HCT116 (cell line): ENCODE data around the gene UGT1A7. TPM values are rescaled to one million over a fixed set of nuclear protein-coding genes. Genes with fewer than 3 reads are reported as not detected.

Experiments
- ATAC-seq: fragments of 200-7000 bp; cut with Tn5 transposase; 2 replicates; pipeline ENCODE4 v1.9.1; 2020; ENCODE audit warnings: mild to moderate bottlenecking, moderate library complexity
- BruUV-seq: library from RNA; stranded (reverse); fragments of 400-500 nt; replicated peaks from 2 replicates; lab custom pipeline; 2021; lab: Mats Ljungman, UMichigan
- CTCF ChIA-PET: fragments of 300-600 bp; sonication (Branson Sonifier 250); formaldehyde crosslinking; loops from one replicate; lab custom pipeline; 2021; ENCODE audit warnings: antibody characterized with exemption; lab: Charles Lee
- POLR2A ChIA-PET: fragments of 300-600, 350-600 bp; sonication (Branson Sonifier 250); formaldehyde crosslinking; loops from one replicate; lab custom pipeline; 2021; ENCODE audit warnings: antibody characterized with exemption; lab: Charles Lee
- RAD21 ChIA-PET, 2 experiments: fragments of 300-600 bp; sonication (Branson Sonifier 250); formaldehyde crosslinking; loops; one replicate each; lab custom pipeline; 2023; ENCODE audit warnings: low total read pairs in 2 of 2; ENCODE audit not compliant: uncharacterized antibody in 2 of 2, unreplicated experiment in 2 of 2, low non-redundant PET in 1 of 2; lab: Charles Lee
- DNase-seq: peaks from one replicate; pipeline ENCODE4 v3.0.0-alpha.2; 2010; ENCODE audit warnings: low read depth, low spot score
- H2AFZ ChIP-seq: fragments of 200-600 bp; shearing (Covaris generic), sonication (generic); 2 replicates; pipeline ENCODE4 v1.6.1; 2017; ENCODE audit warnings: low read depth, mixed run types, mixed read lengths, antibody characterized with exemption, low read length; ENCODE audit not compliant: poor library complexity, severe bottlenecking
- H3K27ac ChIP-seq: 2 replicates; pipeline ENCODE4 v1.5.1; 2012; ENCODE audit warnings: low read depth, low read length
- H3K27me3 ChIP-seq: fragments of 200-600 bp; sonication (generic); 2 replicates; pipeline ENCODE4 v1.6.1; 2016; ENCODE audit warnings: mixed run types, low read length, mixed read lengths; ENCODE audit not compliant: insufficient read depth
- H3K36me3 ChIP-seq, 2 experiments: fragments of 200-500 bp in 1 of 2; fragments of 200-600 bp in 1 of 2; sonication (Bioruptor generic) in 1 of 2; sonication (generic) in 1 of 2; 2 replicates each; pipeline versions ENCODE4 v1.5.1 to v1.6.1; 2014 to 2016; ENCODE audit warnings: low read length in 2 of 2, inconsistent platforms in 1 of 2, mixed read lengths in 1 of 2, mixed run types in 1 of 2; ENCODE audit not compliant: insufficient read depth in 2 of 2, control insufficient read depth in 1 of 2
- H3K4me1 ChIP-seq, 2 experiments: fragments of 200-600 bp in 1 of 2; sonication (generic) in 1 of 2; 2 replicates each; pipeline versions ENCODE4 v1.5.1 to v1.6.1; 2012 to 2017; ENCODE audit warnings: low read length in 2 of 2, inconsistent platforms in 1 of 2, mild to moderate bottlenecking in 1 of 2, mixed read lengths in 1 of 2, mixed run types in 1 of 2, moderate library complexity in 1 of 2; ENCODE audit not compliant: insufficient read depth in 2 of 2, control insufficient read depth in 1 of 2
- H3K4me2 ChIP-seq: fragments of 200-600 bp; sonication (generic); 2 replicates; pipeline ENCODE4 v1.6.1; 2017; ENCODE audit warnings: mixed run types, low read length, mixed read lengths
- H3K4me3 ChIP-seq, 2 experiments: fragments of 200-600 bp in 1 of 2; sonication (generic) in 1 of 2; replicated peaks in 1 of 2; 2 replicates each; pipeline ENCODE4 v1.5.1; 2011 to 2016; ENCODE audit warnings: low read length in 2 of 2, control low read depth in 1 of 2, low read depth in 1 of 2, mild to moderate bottlenecking in 1 of 2, mixed read lengths in 1 of 2, mixed run types in 1 of 2
- H3K79me2 ChIP-seq: fragments of 200-600 bp; sonication (generic); 2 replicates; pipeline ENCODE4 v1.6.1; 2017; ENCODE audit warnings: mild to moderate bottlenecking, mixed run types, low read length, moderate library complexity, mixed read lengths; ENCODE audit not compliant: insufficient read depth
- H3K9ac ChIP-seq: fragments of 200-600 bp; sonication (generic); 2 replicates; pipeline ENCODE4 v1.6.1; 2016; ENCODE audit warnings: low read length, mixed read lengths
- H3K9me2 ChIP-seq: fragments of 200-600 bp; sonication (generic), shearing (Covaris generic); 2 replicates; pipeline ENCODE4 v1.6.1; 2017; ENCODE audit warnings: mixed run types, mild to moderate bottlenecking, moderate library complexity; ENCODE audit not compliant: insufficient read depth
- H3K9me3 ChIP-seq, 2 experiments: fragments of 200-500 bp in 1 of 2; fragments of 200-600 bp in 1 of 2; sonication (Bioruptor generic) in 1 of 2; sonication (generic) in 1 of 2; 2 replicates each; pipeline ENCODE4 v1.6.1; 2014 to 2017; ENCODE audit warnings: low read length in 2 of 2, mixed read lengths in 2 of 2, inconsistent platforms in 1 of 2, low read depth in 1 of 2, mild to moderate bottlenecking in 1 of 2, mixed run types in 1 of 2, moderate library complexity in 1 of 2; ENCODE audit not compliant: control insufficient read depth in 1 of 2, insufficient read depth in 1 of 2
- H4K20me1 ChIP-seq: fragments of 200-600 bp; sonication (generic), shearing (Covaris generic); 2 replicates; pipeline ENCODE4 v1.6.1; 2017; ENCODE audit warnings: mixed run types, mild to moderate bottlenecking, moderate library complexity; ENCODE audit not compliant: insufficient read depth
- ATF3 ChIP-seq: IDR thresholded peaks from 2 replicates; pipeline ENCODE4 v1.6.1; 2012
- CEBPB ChIP-seq: IDR thresholded peaks from 2 replicates; pipeline ENCODE4 v1.6.1; 2012; ENCODE audit warnings: low read depth
- EGR1 ChIP-seq: IDR thresholded peaks from 2 replicates; pipeline ENCODE4 v1.6.1; 2012; ENCODE audit warnings: low read depth
- ELF1 ChIP-seq: IDR thresholded peaks from 2 replicates; pipeline ENCODE4 v1.6.1; 2012; ENCODE audit warnings: low read depth, borderline replicate concordance
- EZH2phosphoT487 ChIP-seq: fragments of 200-600 bp; IDR thresholded peaks from 2 replicates; pipeline ENCODE4 v1.6.1; 2018; ENCODE audit warnings: antibody characterized with exemption, borderline replicate concordance
- FOSL1 ChIP-seq: IDR thresholded peaks from 2 replicates; pipeline ENCODE4 v1.6.1; 2012; ENCODE audit warnings: low read depth
- JUND ChIP-seq: IDR thresholded peaks from 2 replicates; pipeline ENCODE4 v1.6.1; 2012
- POLR2A ChIP-seq: IDR thresholded peaks from 2 replicates; pipeline ENCODE4 v1.7.0; 2011; ENCODE audit warnings: borderline replicate concordance; ENCODE audit not compliant: insufficient read depth, insufficient read length; ENCODE audit errors: extremely low read depth
- POLR2AphosphoS5 ChIP-seq: IDR thresholded peaks from 2 replicates; pipeline ENCODE4 v1.6.1; 2011; ENCODE audit warnings: mild to moderate bottlenecking, low read depth, low read length, moderate library complexity
- RAD21 ChIP-seq: IDR thresholded peaks from 2 replicates; pipeline ENCODE4 v1.6.1; 2012; ENCODE audit warnings: low read depth, mild to moderate bottlenecking
- SIN3A ChIP-seq: IDR thresholded peaks from 2 replicates; pipeline ENCODE4 v1.6.1; 2012; ENCODE audit warnings: low read depth
- SRF ChIP-seq: IDR thresholded peaks from 2 replicates; pipeline ENCODE4 v1.6.1; 2012; ENCODE audit warnings: low read depth
- YY1 ChIP-seq: IDR thresholded peaks from 2 replicates; pipeline ENCODE4 v1.6.1; 2011; ENCODE audit warnings: low read length, low read depth, moderate library complexity, mild to moderate bottlenecking; ENCODE audit not compliant: insufficient replicate concordance; ENCODE audit errors: extremely low read depth
- ZBTB33 ChIP-seq: IDR thresholded peaks from 2 replicates; pipeline ENCODE4 v1.6.1; 2011; ENCODE audit warnings: mild to moderate bottlenecking, low read length, moderate library complexity; ENCODE audit not compliant: insufficient replicate concordance; ENCODE audit errors: extremely low read depth
- ZNF274 ChIP-seq: fragments of 200-500 bp; sonication (Bioruptor generic); IDR thresholded peaks from 2 replicates; pipeline ENCODE4 v1.6.1; 2014; ENCODE audit warnings: mild to moderate bottlenecking, low read depth, low read length, inconsistent platforms
- intact Hi-C: fragments of 100-400 bp; cut with micrococcal nuclease; formaldehyde crosslinking; loops from 2 replicates; pipeline ENCODE4 v1.10.0; 2022
- total RNA-seq: library from RNA; stranded (reverse); gene quantifications from one replicate; pipeline ENCODE4 v1.2.1, GENCODE V29; 2021; ENCODE audit not compliant: unreplicated experiment
- TF ChIP-seq, protein P1 (sequence below): IDR thresholded peaks from 2 replicates; pipeline ENCODE4 v1.6.1; 2012

UGT1A7 gene
- total RNA-seq, 1 experiment from 2014 or later, result not detected

DNA sequence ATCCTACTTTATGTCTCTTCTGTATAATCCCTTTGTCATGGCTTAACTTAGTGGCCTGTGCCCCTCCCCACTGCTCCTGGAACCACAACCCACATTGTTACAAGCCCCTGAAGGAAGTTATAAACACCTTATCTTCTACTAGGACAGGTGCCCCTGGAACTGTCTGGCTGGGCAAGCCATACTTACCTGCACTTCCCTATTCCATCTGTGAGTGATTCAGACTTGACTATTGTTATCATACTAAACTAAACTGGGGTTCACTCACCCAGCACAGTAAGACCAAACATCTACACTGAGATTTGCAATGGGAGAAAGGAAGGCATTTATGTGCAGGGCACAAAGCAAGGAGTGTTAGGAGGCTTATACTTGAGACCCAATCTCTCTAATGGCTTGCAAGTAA lies 7.3 kb downstream of the UGT1A7 start:
- CTCF ChIA-PET, result interaction anchor here (1.4 kb wide), 1 partner anchor 22 kb away, joined by 5 read pairs; no protein-coding TSS in a partner anchor

DNA sequence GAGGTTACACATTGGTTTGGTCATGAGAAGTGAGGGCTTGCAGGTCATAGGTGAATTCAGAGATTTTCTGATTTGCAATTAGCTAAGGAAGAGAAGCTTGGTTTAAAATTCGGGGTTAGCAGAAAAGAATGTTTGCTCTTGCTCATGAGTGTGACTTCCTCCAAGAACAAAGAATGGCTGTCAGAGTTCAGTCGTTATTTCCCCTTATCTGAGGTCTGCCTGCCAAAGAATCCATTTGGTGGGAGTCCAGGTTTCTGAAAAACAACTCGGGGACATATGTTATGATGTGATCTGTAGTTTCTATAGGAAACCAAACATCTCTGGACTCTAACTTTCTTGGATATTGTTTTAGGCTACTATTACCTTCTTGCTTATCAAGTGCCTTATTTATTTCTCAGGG lies 7.8 kb downstream of the UGT1A7 start:
- no peak overlapping the region for H3K27ac ChIP-seq
- H2AFZ ChIP-seq, result no peak overlapping the region
- RAD21 ChIA-PET, result no interaction called here
- CTCF ChIA-PET, result interaction anchor here (1.4 kb wide), 1 partner anchor 22 kb away, joined by 5 read pairs; no protein-coding TSS in a partner anchor
- H3K4me2 ChIP-seq, result no peak overlapping the region
- H3K4me1 ChIP-seq, result no peaks in the 10 kb centered on the region
- no peaks in the 10 kb centered on the region for H3K27me3 ChIP-seq
- H3K9ac ChIP-seq, result no peak overlapping the region
- ATAC-seq (no peak), DNase-seq (no peak)
- no peaks in the 10 kb centered on the region for H3K79me2 ChIP-seq
- no peaks in the 10 kb centered on the region for H3K9me2 ChIP-seq
- H3K36me3 ChIP-seq, result no peaks in the 10 kb centered on the region
- TF ChIP-seq CEBPB (no peak), POLR2A (no peak), RAD21 (no peak), ELF1 (no peak), SRF (no peak), YY1 (no peak), ATF3 (no peak), ZBTB33 (no peak), SIN3A (no peak), JUND (no peak), FOSL1 (no peak), EGR1 (no peak)
- intact Hi-C loops, result no loop called here
- no peaks in the 10 kb centered on the region for H3K9me3 ChIP-seq
- no peaks in the 10 kb centered on the region for H4K20me1 ChIP-seq
- no TSS peak for BruUV-seq
- no peak overlapping the region for H3K4me3 ChIP-seq
- POLR2A ChIA-PET, result no interaction called here

More for the DNA sequence above, 7.3 kb downstream of the UGT1A7 start:
- RAD21 ChIA-PET, result no interaction called here
- DNase-seq, result no peak
- Histone ChIP-seq H3K27ac (no peak overlapping the region), H3K4me1 (no peaks in the 10 kb centered on the region), H4K20me1 (no peaks in the 10 kb centered on the region), H3K4me2 (no peak overlapping the region), H3K27me3 (no peaks in the 10 kb centered on the region), H3K79me2 (no peaks in the 10 kb centered on the region), H3K36me3 (no peaks in the 10 kb centered on the region), H2AFZ (no peak overlapping the region), H3K4me3 (no peak overlapping the region), H3K9me2 (no peaks in the 10 kb centered on the region), H3K9me3 (no peaks in the 10 kb centered on the region), H3K9ac (no peak overlapping the region)
- POLR2A ChIA-PET, result no interaction called here
- intact Hi-C loops, result no loop called here
- BruUV-seq, result no TSS peak
- TF ChIP-seq CEBPB (no peak), EZH2phosphoT487 (no peak), ZNF274 (no peak), RAD21 (no peak), POLR2AphosphoS5 (no peak), EGR1 (no peak)
- TF ChIP-seq, protein P1, sequence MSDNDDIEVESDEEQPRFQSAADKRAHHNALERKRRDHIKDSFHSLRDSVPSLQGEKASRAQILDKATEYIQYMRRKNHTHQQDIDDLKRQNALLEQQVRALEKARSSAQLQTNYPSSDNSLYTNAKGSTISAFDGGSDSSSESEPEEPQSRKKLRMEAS, result no peak
- ATAC-seq, result no peak
